ENCODE results near the gene GAS2L1.

The GAS2L1 gene

GRCh38 chr22:29275819-29276565 is 30.5 kb upstream of the GAS2L1 start:
- no peak for DNase-seq

DNA sequence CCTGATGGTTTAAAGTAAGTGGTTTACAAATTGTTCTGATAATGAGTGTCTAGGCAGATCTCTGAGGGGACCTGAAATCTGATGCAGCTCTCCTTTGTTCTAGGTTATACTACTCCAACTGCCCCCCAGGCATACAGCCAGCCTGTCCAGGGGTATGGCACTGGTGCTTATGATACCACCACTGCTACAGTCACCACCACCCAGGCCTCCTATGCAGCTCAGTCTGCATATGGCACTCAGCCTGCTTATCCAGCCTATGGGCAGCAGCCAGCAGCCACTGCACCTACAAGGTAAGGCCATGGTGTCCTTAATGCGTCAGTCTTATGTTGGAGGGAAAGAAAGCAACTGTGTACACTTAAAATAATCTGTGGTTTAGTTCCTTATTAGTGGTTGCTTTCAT is 28.5 kb upstream of the GAS2L1 start:
- no peak for DNase-seq

- DNase-seq = no peak
Observed at GRCh38 chr22:29284196-29284595, 22.3 kb upstream of the GAS2L1 start.

GRCh38 chr22:29288837-29289236 is 17.6 kb upstream of the GAS2L1 start:
- DNase-seq = no peak

GRCh38 chr22:29290061-29290460 is 16.4 kb upstream of the GAS2L1 start:
- DNase-seq = no peak

- no peak for DNase-seq
Observed at GRCh38 chr22:29291215-29291614, 15.2 kb upstream of the GAS2L1 start.

GRCh38 chr22:29292379-29292778 is 14.1 kb upstream of the GAS2L1 start:
- DNase-seq = no peak

GRCh38 chr22:29298641-29299040 is 7.8 kb upstream of the GAS2L1 start:
- no peak for DNase-seq

GRCh38 chr22:29299136-29299900 is 7.1 kb upstream of the GAS2L1 start:
- DNase-seq = no peak

DNA sequence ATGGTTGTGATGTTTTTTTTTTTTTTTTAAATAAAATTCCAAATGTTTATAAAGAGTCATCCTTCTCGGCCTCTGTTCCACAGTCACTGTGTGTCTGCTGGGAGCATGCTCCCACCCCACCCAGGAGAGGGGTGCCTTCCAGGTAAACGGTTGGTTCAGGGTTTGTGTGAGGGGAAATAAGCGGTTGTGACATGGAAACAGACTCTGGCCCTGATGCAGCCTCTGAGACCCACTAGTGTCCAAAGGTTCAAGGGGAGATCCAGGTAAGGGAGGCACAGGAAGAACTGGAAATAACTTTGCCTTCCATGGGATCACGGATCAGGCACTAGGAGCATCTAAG is 6.0 kb upstream of the GAS2L1 start:
- no peak for DNase-seq

DNA sequence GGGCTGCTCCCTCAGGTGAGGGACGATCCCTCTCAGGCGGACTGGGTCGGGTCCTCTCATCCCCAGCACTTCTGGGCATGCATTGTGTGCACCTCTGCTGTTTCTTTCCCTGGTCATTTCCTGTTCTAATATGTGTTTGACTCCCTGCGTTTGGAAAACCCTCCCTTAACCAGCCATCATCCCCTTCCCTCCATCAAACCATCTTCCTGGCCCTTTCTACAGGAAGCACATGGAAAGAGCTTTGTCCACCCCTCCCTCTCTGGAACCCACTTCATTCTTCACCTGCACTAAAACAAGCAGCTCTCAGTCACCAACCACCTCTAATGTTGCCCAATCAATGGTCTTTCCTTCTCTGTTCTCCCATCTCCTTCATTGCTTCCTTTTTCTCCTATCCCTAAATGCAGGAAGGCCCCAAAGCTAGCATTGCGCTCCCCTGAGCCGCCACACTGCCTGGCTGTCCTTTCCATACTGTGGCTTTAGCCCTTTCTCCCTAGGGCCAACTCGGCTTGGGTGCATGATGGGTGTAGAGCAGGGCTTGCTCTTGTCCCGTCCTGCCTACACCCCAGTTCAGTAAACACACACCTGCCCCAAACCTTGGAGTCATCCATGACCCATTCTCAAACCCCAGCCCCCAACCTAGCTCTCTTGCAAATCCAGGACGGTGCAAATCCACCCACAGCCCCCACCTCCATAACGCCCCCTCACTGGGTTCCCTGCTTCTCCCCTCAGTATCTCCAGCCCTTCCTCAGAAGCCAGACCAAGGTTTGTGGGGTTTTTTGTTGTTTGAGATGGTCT is 5.4 kb upstream of the GAS2L1 start:
- no peak for DNase-seq

GRCh38 chr22:29301716-29302401 is 4.6 kb upstream of the GAS2L1 start:
- DNase-seq = no peak

GRCh38 chr22:29302402-29302680 is 4.1 kb upstream of the GAS2L1 start:
- DNase-seq = no peak

- no peak for DNase-seq
Observed at GRCh38 chr22:29302681-29303465, 3.6 kb upstream of the GAS2L1 start.

GRCh38 chr22:29305836-29306174 is 645 bp upstream of the GAS2L1 start:
- DNase-seq = no peak

DNA sequence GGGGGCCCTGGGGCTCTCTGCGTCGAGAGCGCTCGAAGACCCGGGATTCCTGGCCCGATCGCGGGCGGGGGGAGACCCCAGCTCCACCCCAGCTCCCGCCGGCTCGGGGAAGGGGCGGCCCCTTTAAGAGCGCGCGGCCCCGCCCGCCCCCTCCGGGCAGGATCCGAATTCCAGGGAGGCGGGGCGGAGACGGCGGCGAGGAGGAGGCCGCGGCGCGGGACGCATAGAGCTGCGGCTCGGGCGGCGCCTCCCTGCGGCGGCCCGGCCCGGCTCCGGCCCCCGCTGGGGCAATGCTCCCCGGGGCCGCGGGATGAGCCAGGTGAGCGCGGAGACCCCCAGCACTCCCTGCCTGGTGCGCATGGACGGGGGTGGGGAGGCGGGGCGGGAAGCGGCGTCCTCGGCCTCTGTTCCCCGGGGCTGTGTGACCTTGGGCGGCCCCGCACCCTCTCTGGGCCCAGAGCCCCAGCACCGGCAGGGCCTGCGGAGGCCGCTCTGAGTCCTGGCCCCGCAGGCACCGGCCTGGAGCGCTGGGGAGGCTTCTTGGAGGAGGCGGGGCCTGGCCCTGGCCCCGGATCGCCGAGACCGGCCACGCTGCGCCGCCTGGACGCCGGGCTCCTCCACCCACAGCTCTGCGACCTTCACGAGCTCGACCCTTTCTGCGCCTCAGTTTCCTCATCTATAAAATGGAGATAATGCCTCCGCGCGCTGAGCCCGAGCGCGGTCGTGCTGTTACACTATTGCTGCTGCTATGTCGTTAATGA is 565 bp downstream of the GAS2L1 start:
- no peak for DNase-seq

DNA sequence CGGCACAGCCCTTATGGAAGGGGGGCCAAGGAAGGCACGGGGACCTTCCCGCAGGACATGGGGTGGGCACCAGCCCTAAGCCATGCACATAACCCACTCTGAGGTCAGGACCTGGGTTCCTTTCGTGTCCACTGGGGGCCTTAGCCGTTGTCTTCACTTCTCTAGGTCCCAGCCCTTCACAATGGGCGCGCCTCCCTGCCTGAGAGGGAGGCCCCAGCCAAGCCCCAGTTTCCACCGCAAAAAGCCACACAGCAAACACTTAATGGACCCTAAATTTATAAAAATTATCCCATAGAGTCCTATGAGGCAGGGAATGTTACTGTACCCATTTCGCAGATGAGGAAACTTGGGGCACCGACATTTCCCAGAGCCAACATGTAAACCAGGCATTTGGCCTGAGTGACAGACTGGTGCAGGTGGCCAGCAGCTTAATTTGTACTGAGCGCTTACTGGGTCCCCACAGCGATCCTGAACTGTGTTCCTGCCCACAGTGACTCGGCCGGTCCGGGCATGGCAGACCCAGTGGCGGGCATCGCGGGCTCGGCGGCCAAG is 1.2 kb downstream of the GAS2L1 start:
- DNase-seq = no peak

DNA sequence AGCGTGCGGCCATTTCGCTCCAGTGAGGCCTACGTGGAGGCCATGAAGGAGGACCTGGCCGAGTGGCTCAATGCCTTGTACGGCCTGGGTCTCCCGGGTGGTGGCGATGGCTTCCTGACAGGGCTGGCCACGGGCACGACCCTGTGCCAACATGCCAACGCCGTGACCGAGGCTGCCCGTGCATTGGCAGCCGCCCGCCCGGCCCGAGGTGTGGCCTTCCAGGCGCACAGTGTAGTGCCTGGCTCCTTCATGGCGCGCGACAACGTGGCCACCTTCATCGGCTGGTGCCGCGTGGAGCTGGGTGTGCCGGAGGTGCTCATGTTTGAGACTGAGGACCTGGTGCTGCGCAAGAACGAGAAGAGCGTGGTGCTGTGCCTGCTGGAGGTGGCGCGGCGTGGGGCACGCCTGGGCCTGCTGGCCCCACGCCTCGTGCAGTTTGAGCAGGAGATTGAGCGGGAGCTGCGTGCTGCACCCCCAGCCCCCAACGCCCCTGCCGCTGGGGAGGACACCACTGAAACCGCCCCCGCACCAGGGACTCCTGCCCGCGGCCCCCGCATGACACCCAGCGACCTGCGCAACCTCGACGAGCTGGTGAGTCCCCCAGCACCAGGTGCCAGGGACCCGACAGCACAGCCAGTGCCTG is 1.8 kb downstream of the GAS2L1 start:
- no peak for DNase-seq

GRCh38 chr22:29308791-29309262 is 2.4 kb downstream of the GAS2L1 start:
- DNase-seq = no peak

- DNase-seq = no peak
Observed at GRCh38 chr22:29309332-29310064, 3.0 kb downstream of the GAS2L1 start.
